ENCODE data around the gene FAM209A. TPM values are rescaled to one million over a fixed set of nuclear protein-coding genes. Genes with fewer than 3 reads are reported as not detected.

FAM209A gene
- total and polyA plus RNA-seq, 2 donors: 0.14 to 0.62 TPM

DNA sequence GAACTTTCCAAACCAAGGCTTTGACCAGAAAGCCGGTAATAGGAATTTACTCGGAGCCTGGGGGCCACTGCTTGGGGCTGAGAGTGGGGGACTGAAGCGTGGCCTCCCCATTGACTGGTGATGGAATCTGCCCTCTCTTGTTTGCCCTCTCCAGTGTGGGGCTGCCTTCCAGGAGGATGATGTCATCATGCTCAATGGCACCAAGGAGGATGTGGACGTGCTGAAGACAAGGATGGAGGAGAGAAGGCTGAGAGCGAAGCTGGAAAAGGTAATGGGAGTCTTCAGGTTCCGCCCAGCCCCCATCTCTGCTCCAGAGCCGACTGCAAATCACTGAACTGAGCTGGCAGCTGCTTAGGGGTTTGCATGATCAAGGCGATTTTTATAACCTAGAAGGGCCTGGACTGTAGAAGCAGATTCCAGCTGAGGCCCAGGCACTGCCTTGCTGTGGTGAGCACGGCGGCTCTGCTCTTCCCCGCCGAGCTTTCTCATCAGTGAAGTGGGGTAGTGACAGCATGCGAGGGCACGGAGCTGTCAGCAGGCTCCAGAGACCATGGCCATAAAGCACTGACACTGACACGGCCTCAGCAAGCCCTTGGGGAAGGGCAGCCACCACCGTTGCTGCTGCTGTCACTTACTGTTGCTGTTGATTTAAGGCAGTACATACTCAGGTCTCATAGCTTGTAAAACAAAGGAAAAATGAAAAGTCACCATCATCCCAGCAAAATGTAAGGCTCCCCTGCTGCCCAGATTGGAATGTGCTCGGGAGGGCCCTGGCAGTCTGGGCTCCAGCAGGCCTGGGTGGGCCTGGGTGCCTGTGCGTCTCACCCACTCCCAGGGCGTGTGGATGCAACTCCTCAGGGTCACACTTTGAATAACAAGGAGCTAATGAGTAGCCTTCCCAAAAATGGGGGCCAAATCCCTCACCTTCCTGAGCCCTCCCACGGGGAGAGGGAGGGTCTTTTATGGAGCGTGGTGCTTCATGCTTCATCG, 11.1 kb upstream of the FAM209A start:
- H3K27ac ChIP-seq (ENCODE audit: low read depth in 1 of 2, low read length in 1 of 2): no peak overlapping the region
- WGBS: 96% methylated on average over 22 of the region's 22 CpGs
- no peaks in the 10 kb centered on the region for H3K4me1 ChIP-seq (ENCODE audit: control insufficient read depth in 2 of 2, insufficient read depth in 2 of 2, low read length in 2 of 2)
- no peak for DNase-seq (ENCODE audit: low read depth in 6 of 9, low spot score in 9 of 9)
- H3K4me3 ChIP-seq (ENCODE audit: low read length in 2 of 2): no peak overlapping the region
- no peaks in the 10 kb centered on the region for H3K9me3 ChIP-seq (ENCODE audit: control insufficient read depth in 2 of 2, insufficient read depth in 1 of 2, low read length in 1 of 2)
- H3K27me3 ChIP-seq (ENCODE audit: control insufficient read depth in 2 of 2, insufficient read depth in 1 of 2, low read length in 1 of 2): no peaks in the 10 kb centered on the region
- H3K36me3 ChIP-seq (ENCODE audit: control insufficient read depth in 2 of 2, insufficient read depth in 2 of 2, low read length in 1 of 2): peaks cover 30 to 41% of the 10 kb centered on the region in 2 donors

GRCh38 chr20:56516631-56517030, 7.9 kb upstream of the FAM209A start:
- Histone ChIP-seq H3K9me3 (ENCODE audit: control insufficient read depth in 2 of 2, insufficient read depth in 1 of 2, low read length in 1 of 2) (peaks cover 9 to 18% of the 10 kb centered on the region in 2 donors), H3K27ac (ENCODE audit: low read depth in 1 of 2, low read length in 1 of 2) (no peak overlapping the region), H3K4me1 (ENCODE audit: control insufficient read depth in 2 of 2, insufficient read depth in 2 of 2, low read length in 2 of 2) (no peaks in the 10 kb centered on the region), H3K4me3 (ENCODE audit: low read length in 2 of 2) (no peak overlapping the region), H3K36me3 (ENCODE audit: control insufficient read depth in 2 of 2, insufficient read depth in 2 of 2, low read length in 1 of 2) (peaks cover 46 to 66% of the 10 kb centered on the region in 2 donors), H3K27me3 (ENCODE audit: control insufficient read depth in 2 of 2, insufficient read depth in 1 of 2, low read length in 1 of 2) (no peaks in the 10 kb centered on the region)
- WGBS: 98% methylated on average over 5 of the region's 5 CpGs
- no peak for DNase-seq (ENCODE audit: low read depth in 6 of 9, low spot score in 9 of 9)

DNA sequence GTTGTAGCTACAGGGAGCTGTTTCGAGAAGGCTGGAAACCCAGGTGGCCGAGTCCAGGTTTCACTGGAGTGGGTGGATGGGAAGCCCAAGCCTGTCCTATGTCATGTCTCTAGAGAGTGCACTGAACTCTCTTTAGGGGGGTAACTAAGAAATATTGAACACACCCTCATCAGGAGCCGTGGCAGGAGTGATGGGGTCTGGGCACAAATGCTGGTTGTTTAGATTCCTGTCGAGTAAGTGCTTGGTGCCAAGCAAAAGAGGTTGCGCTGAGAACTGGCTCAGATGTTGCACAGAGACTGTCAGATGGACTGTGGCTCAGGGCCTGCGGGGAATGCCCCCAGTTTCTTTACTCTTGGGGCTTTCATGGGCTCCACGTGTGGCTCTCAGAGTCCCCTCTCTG, 7.3 kb upstream of the FAM209A start:
- no peak overlapping the region for H3K27ac ChIP-seq (ENCODE audit: low read depth in 1 of 2, low read length in 1 of 2)
- peaks cover 45 to 61% of the 10 kb centered on the region in 2 donors for H3K36me3 ChIP-seq (ENCODE audit: control insufficient read depth in 2 of 2, insufficient read depth in 2 of 2, low read length in 1 of 2)
- H3K27me3 ChIP-seq (ENCODE audit: control insufficient read depth in 2 of 2, insufficient read depth in 1 of 2, low read length in 1 of 2): no peaks in the 10 kb centered on the region
- H3K4me3 ChIP-seq (ENCODE audit: low read length in 2 of 2): no peak overlapping the region
- H3K4me1 ChIP-seq (ENCODE audit: control insufficient read depth in 2 of 2, insufficient read depth in 2 of 2, low read length in 2 of 2): no peaks in the 10 kb centered on the region
- peaks cover 9 to 18% of the 10 kb centered on the region in 2 donors for H3K9me3 ChIP-seq (ENCODE audit: control insufficient read depth in 2 of 2, insufficient read depth in 1 of 2, low read length in 1 of 2)
- DNase-seq (ENCODE audit: low read depth in 6 of 9, low spot score in 9 of 9): no peak
- 97% methylated on average over 7 of the region's 7 CpGs for WGBS

- peaks cover 9 to 18% of the 10 kb centered on the region in 2 donors for H3K9me3 ChIP-seq (ENCODE audit: control insufficient read depth in 2 of 2, insufficient read depth in 1 of 2, low read length in 1 of 2)
Observed at GRCh38 chr20:56517641-56518040, 6.9 kb upstream of the FAM209A start.

GRCh38 chr20:56518126-56518525, 6.4 kb upstream of the FAM209A start:
- peaks cover 9 to 18% of the 10 kb centered on the region in 2 donors for H3K9me3 ChIP-seq (ENCODE audit: control insufficient read depth in 2 of 2, insufficient read depth in 1 of 2, low read length in 1 of 2)
- 99% methylated on average over 14 of the region's 14 CpGs for WGBS
- H3K27ac ChIP-seq (ENCODE audit: low read depth in 1 of 2, low read length in 1 of 2): no peak overlapping the region
- DNase-seq (ENCODE audit: low read depth in 6 of 9, low spot score in 9 of 9): no peak
- peaks cover 45 to 53% of the 10 kb centered on the region in 2 donors for H3K36me3 ChIP-seq (ENCODE audit: control insufficient read depth in 2 of 2, insufficient read depth in 2 of 2, low read length in 1 of 2)
- no peak overlapping the region for H3K4me3 ChIP-seq (ENCODE audit: low read length in 2 of 2)
- H3K4me1 ChIP-seq (ENCODE audit: control insufficient read depth in 2 of 2, insufficient read depth in 2 of 2, low read length in 2 of 2): no peaks in the 10 kb centered on the region
- no peaks in the 10 kb centered on the region for H3K27me3 ChIP-seq (ENCODE audit: control insufficient read depth in 2 of 2, insufficient read depth in 1 of 2, low read length in 1 of 2)

More at GRCh38 chr20:56517641-56518040, 6.9 kb upstream of the FAM209A start:
- no peak overlapping the region for H3K27ac ChIP-seq (ENCODE audit: low read depth in 1 of 2, low read length in 1 of 2)
- no peaks in the 10 kb centered on the region for H3K4me1 ChIP-seq (ENCODE audit: control insufficient read depth in 2 of 2, insufficient read depth in 2 of 2, low read length in 2 of 2)
- WGBS: 97% methylated on average over 8 of the region's 8 CpGs
- no peak for DNase-seq (ENCODE audit: low read depth in 6 of 9, low spot score in 9 of 9)
- no peak overlapping the region for H3K4me3 ChIP-seq (ENCODE audit: low read length in 2 of 2)
- peaks cover 45 to 57% of the 10 kb centered on the region in 2 donors for H3K36me3 ChIP-seq (ENCODE audit: control insufficient read depth in 2 of 2, insufficient read depth in 2 of 2, low read length in 1 of 2)
- no peaks in the 10 kb centered on the region for H3K27me3 ChIP-seq (ENCODE audit: control insufficient read depth in 2 of 2, insufficient read depth in 1 of 2, low read length in 1 of 2)

DNA sequence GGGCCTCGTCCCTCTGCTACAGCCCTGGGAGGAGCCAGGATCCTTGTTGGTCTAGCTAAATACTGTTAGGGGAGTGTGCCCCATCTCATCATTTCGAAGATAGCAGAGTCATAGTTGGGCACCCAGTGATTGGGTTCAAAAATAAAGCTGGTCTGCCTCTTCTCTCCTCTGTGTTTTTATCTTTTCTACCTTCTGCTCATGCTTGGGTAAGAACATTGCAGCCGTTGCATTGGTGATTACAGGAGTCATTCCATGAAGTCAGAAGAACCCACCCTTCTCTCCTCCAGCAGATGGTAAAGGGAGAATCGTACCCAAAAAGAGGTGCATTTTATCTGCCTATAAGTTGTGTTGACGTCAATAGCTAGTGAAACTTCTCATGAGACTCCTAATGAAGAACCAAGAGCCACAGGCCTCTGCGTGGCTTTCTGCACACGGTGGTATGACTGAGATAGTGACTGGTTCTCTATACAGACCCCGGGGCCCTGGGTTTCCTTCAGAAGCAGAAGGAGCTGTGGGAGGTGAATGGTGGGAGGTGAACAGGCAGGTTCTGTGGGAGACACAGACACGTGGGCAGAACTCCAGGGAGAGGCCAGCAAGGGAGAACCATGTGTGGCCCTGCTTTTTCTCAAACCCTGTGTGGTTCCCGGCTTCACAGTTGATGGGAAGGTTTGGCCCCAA, 5.7 kb upstream of the FAM209A start:
- Histone ChIP-seq H3K9me3 (ENCODE audit: control insufficient read depth in 2 of 2, insufficient read depth in 1 of 2, low read length in 1 of 2) (peaks cover 9 to 18% of the 10 kb centered on the region in 2 donors), H3K27ac (ENCODE audit: low read depth in 1 of 2, low read length in 1 of 2) (no peak overlapping the region), H3K4me3 (ENCODE audit: low read length in 2 of 2) (no peak overlapping the region), H3K36me3 (ENCODE audit: control insufficient read depth in 2 of 2, insufficient read depth in 2 of 2, low read length in 1 of 2) (peaks cover 38 to 46% of the 10 kb centered on the region in 2 donors), H3K4me1 (ENCODE audit: control insufficient read depth in 2 of 2, insufficient read depth in 2 of 2, low read length in 2 of 2) (no peaks in the 10 kb centered on the region), H3K27me3 (ENCODE audit: control insufficient read depth in 2 of 2, insufficient read depth in 1 of 2, low read length in 1 of 2) (no peaks in the 10 kb centered on the region)
- no peak for DNase-seq (ENCODE audit: low read depth in 6 of 9, low spot score in 9 of 9)
- 97% methylated on average over 10 of the region's 10 CpGs for WGBS

- Histone ChIP-seq H3K27ac (ENCODE audit: low read depth in 1 of 2, low read length in 1 of 2) (no peak overlapping the region), H3K27me3 (ENCODE audit: control insufficient read depth in 2 of 2, insufficient read depth in 1 of 2, low read length in 1 of 2) (no peaks in the 10 kb centered on the region), H3K9me3 (ENCODE audit: control insufficient read depth in 2 of 2, insufficient read depth in 1 of 2, low read length in 1 of 2) (peaks cover 9 to 18% of the 10 kb centered on the region in 2 donors), H3K4me3 (ENCODE audit: low read length in 2 of 2) (no peak overlapping the region), H3K4me1 (ENCODE audit: control insufficient read depth in 2 of 2, insufficient read depth in 2 of 2, low read length in 2 of 2) (no peaks in the 10 kb centered on the region), H3K36me3 (ENCODE audit: control insufficient read depth in 2 of 2, insufficient read depth in 2 of 2, low read length in 1 of 2) (peaks cover 36 to 41% of the 10 kb centered on the region in 2 donors)
- DNase-seq (ENCODE audit: low read depth in 6 of 9, low spot score in 9 of 9): no peak
- WGBS: 99% methylated on average over 10 of the region's 10 CpGs
Observed at GRCh38 chr20:56519551-56519950, 5.0 kb upstream of the FAM209A start.

DNA sequence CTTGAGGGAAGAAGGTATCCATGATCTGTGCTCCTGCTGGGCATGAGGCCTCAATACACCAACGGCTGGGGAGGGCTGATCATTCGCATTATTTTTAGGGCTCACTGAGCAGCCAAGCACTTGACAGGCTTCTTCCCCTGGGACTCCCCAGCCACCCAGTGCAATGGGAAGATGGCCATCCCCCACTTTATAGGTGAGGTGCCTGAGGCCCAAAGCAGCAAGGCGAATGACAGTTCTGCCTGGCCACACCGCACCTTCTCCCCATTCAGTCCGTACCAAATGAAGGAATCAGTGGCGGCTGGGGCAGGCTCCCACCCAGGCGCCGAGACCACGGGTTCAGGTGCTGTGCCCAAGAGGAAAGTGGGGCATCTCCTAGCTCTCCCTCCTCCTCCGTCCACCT, 4.4 kb upstream of the FAM209A start:
- H3K36me3 ChIP-seq (ENCODE audit: control insufficient read depth in 2 of 2, insufficient read depth in 2 of 2, low read length in 1 of 2): peaks cover 36 to 41% of the 10 kb centered on the region in 2 donors
- H3K27ac ChIP-seq (ENCODE audit: low read depth in 1 of 2, low read length in 1 of 2): no peak overlapping the region
- H3K4me3 ChIP-seq (ENCODE audit: low read length in 2 of 2): no peak overlapping the region
- peaks cover 9 to 18% of the 10 kb centered on the region in 2 donors for H3K9me3 ChIP-seq (ENCODE audit: control insufficient read depth in 2 of 2, insufficient read depth in 1 of 2, low read length in 1 of 2)
- no peaks in the 10 kb centered on the region for H3K27me3 ChIP-seq (ENCODE audit: control insufficient read depth in 2 of 2, insufficient read depth in 1 of 2, low read length in 1 of 2)
- no peak for DNase-seq (ENCODE audit: low read depth in 6 of 9, low spot score in 9 of 9)
- no peaks in the 10 kb centered on the region for H3K4me1 ChIP-seq (ENCODE audit: control insufficient read depth in 2 of 2, insufficient read depth in 2 of 2, low read length in 2 of 2)
- WGBS: 98% methylated on average over 10 of the region's 10 CpGs

All from thymus (tissue), 11 donors.